ENCODE measurements around the gene LRRC66.
A peak's percentile ranks its signal among the peaks of the same experiment; 100 is the strongest.

Gene LRRC66, protein sequence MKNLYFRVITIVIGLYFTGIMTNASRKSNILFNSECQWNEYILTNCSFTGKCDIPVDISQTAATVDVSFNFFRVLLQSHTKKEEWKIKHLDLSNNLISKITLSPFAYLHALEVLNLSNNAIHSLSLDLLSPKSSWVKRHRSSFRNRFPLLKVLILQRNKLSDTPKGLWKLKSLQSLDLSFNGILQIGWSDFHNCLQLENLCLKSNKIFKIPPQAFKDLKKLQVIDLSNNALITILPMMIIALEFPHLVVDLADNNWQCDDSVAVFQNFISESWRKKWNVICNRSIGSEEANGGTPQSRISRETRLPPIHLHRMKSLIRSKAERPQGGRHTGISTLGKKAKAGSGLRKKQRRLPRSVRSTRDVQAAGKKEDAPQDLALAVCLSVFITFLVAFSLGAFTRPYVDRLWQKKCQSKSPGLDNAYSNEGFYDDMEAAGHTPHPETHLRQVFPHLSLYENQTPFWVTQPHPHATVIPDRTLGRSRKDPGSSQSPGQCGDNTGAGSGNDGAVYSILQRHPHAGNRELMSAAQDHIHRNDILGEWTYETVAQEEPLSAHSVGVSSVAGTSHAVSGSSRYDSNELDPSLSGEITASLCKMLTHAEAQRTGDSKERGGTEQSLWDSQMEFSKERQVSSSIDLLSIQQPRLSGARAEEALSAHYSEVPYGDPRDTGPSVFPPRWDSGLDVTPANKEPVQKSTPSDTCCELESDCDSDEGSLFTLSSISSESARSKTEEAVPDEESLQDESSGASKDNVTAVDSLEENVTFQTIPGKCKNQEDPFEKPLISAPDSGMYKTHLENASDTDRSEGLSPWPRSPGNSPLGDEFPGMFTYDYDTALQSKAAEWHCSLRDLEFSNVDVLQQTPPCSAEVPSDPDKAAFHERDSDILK

DNA sequence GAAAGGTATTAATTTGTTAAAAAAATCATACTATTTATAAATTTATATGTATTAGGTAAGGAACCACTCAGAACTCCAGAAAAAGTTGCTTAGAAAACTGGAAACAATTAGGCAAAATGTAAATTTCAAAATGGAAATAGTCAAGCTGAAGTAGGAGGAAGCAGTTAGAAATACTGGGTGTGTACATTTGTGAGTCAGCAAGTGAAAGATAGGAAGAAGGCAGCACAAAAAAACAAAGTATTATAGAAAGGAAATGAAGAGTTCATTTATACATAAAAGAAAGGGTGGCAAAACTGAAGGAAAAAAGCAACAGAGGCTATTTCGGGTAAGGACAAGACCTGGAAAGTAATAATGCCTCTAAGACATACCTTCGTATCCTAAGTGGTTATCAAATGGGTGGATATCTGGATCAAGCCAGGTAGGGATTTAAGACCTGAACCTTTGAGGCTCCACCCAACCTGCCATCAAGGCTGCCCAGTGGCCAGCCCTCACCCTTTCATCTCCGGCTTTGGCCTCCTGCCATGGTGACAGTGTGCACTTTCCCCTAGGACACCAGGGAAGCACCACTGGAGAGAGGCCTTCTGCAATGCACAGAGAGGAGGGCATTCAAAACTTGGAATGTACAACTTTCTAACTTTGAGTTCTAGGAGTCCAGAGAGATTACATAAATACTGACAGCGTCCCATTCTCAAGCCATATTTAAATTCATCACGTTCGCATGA is at the start of gene LRRC66:
Gene LRRC66 (minus strand): TSS at position 428 of the 722 bp plus-strand sequence. CDS start 2,750 bp downstream, outside the sequence.
- Histone ChIP-seq H3K9ac (ENCODE audit: low read depth in 1 of 2, low read length in 2 of 2) (peak within 1 kb of the TSS; percentile 28 to 37), H3K36me3 (ENCODE audit: control insufficient read depth in 2 of 2, insufficient read depth in 2 of 2, low read length in 2 of 2) (peaks cover 6 to 10% of the 10 kb centered on the region in 2 donors), H3K4me1 (ENCODE audit: control insufficient read depth in 2 of 2, insufficient read depth in 2 of 2, low read length in 2 of 2) (peaks cover 6 to 22% of the 10 kb centered on the region in 2 donors), H3K9me3 (ENCODE audit: control insufficient read depth in 2 of 2, low read length in 2 of 2) (no peaks in the 10 kb centered on the region), H3K27ac (ENCODE audit: low read depth in 2 of 2, low read length in 2 of 2) (peak within 1 kb of the TSS; percentile 74 to 88), H3K27me3 (ENCODE audit: control insufficient read depth in 2 of 2, insufficient read depth in 2 of 2, low read length in 2 of 2) (no peaks in the 10 kb centered on the region), H3K4me3 (ENCODE audit: low read length in 2 of 2) (peak within 1 kb of the TSS; percentile 52 to 62)

DNA sequence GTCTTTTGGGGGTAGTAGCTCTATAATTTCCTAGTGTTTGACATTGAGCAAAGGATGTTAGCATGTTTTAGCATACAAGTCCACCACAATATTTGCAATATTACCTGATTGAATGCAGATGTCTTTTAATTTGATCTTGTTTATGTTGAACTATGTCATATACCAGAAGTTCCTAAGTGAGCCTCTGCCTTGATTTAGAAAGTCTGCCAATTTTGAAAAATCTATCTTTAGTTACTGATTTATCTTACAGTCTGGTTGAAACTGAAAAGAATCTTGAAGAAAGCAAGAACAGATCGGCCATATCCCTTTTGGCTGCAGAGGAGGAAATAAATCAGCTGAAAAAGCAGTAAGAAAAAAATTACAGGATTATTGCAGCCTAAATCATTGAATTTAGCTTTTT is 49.4 kb upstream of the LRRC66 start:
- Histone ChIP-seq H3K27me3 (ENCODE audit: control insufficient read depth in 2 of 2, insufficient read depth in 2 of 2, low read length in 2 of 2) (no peaks in the 10 kb centered on the region), H3K9me3 (ENCODE audit: control insufficient read depth in 2 of 2, low read length in 2 of 2) (no peaks in the 10 kb centered on the region), H3K27ac (ENCODE audit: low read depth in 2 of 2, low read length in 2 of 2) (no peak overlapping the region), H3K9ac (ENCODE audit: low read depth in 1 of 2, low read length in 2 of 2) (no peak overlapping the region), H3K36me3 (ENCODE audit: control insufficient read depth in 2 of 2, insufficient read depth in 2 of 2, low read length in 2 of 2) (no peaks in the 10 kb centered on the region), H3K4me1 (ENCODE audit: control insufficient read depth in 2 of 2, insufficient read depth in 2 of 2, low read length in 2 of 2) (no peaks in the 10 kb centered on the region), H3K4me3 (ENCODE audit: low read length in 2 of 2) (no peak overlapping the region)

DNA sequence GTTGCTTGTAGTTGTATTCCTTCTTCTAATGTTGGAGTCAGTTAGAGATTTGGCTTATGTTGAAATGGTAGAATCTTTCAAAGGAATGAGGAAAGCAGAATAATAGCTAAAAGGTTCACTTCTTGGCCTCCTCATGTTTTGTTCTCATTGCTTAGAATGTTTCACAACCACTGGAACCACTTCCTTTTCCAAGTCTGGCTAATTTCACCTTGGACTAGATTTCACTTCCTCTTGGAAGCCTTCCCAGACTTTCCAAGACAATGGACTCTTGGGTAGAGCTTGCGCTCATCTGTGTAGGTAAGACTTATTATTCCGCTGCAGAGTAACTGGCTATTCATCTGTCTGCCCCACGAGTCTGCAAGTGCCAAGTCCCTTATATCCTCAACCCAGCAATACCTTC is 39.2 kb upstream of the LRRC66 start:
- peak overlapping the region in 1 of 2 donors; percentile 59 for H3K27ac ChIP-seq (ENCODE audit: low read depth in 2 of 2, low read length in 2 of 2)
- H3K9me3 ChIP-seq (ENCODE audit: control insufficient read depth in 2 of 2, low read length in 2 of 2) = no peaks in the 10 kb centered on the region
- no peaks in the 10 kb centered on the region for H3K36me3 ChIP-seq (ENCODE audit: control insufficient read depth in 2 of 2, insufficient read depth in 2 of 2, low read length in 2 of 2)
- H3K4me1 ChIP-seq (ENCODE audit: control insufficient read depth in 2 of 2, insufficient read depth in 2 of 2, low read length in 2 of 2) = peaks cover 4% of the 10 kb centered on the region in 2 donors
- H3K4me3 ChIP-seq (ENCODE audit: low read length in 2 of 2) = no peak overlapping the region
- H3K9ac ChIP-seq (ENCODE audit: low read depth in 1 of 2, low read length in 2 of 2) = no peak overlapping the region
- H3K27me3 ChIP-seq (ENCODE audit: control insufficient read depth in 2 of 2, insufficient read depth in 2 of 2, low read length in 2 of 2) = no peaks in the 10 kb centered on the region

DNA sequence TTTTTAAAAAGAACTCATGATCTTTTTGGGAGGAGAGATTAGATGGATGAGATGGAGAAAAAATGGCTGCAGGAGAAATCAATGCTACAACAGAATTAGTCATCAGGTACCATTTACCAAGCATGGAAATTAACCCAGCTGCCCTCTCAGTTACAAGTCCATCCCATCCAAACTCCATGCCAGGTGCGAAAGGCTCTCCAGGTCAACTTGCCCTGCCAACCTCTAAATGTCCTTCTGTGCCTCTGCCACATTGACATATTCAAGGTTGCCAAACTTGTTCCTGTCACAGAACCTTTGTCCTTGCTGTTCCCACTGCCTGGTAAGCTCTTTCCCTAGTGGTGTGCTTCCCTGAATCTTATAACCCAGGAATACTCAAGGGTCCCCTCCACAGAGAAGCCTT is 38.1 kb upstream of the LRRC66 start:
- Histone ChIP-seq H3K27me3 (ENCODE audit: control insufficient read depth in 2 of 2, insufficient read depth in 2 of 2, low read length in 2 of 2) (no peaks in the 10 kb centered on the region), H3K9me3 (ENCODE audit: control insufficient read depth in 2 of 2, low read length in 2 of 2) (no peaks in the 10 kb centered on the region), H3K4me1 (ENCODE audit: control insufficient read depth in 2 of 2, insufficient read depth in 2 of 2, low read length in 2 of 2) (peaks cover 4% of the 10 kb centered on the region in 2 donors), H3K36me3 (ENCODE audit: control insufficient read depth in 2 of 2, insufficient read depth in 2 of 2, low read length in 2 of 2) (no peaks in the 10 kb centered on the region), H3K9ac (ENCODE audit: low read depth in 1 of 2, low read length in 2 of 2) (no peak overlapping the region), H3K4me3 (ENCODE audit: low read length in 2 of 2) (no peak overlapping the region), H3K27ac (ENCODE audit: low read depth in 2 of 2, low read length in 2 of 2) (no peak overlapping the region)

DNA sequence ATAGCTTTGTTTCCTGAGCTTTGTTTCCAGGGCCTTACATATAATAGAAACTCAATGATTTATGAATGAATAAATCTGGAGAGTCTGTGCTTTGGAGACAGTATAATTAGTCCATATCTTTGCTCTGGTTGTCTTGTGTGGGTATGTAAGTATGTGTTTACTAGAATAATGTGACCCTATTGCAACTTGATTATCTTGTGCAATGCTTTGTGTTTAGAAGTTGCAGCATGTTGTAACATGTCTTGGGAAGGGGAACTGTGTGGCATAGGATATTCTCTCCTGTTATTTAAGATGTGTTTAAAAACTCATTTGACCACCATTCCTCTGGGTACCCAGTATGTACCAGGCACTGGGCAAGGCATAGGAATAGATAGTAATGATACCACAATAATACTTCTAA is 37.0 kb upstream of the LRRC66 start:
- H3K27me3 ChIP-seq (ENCODE audit: control insufficient read depth in 2 of 2, insufficient read depth in 2 of 2, low read length in 2 of 2) = no peaks in the 10 kb centered on the region
- H3K4me3 ChIP-seq (ENCODE audit: low read length in 2 of 2) = no peak overlapping the region
- H3K4me1 ChIP-seq (ENCODE audit: control insufficient read depth in 2 of 2, insufficient read depth in 2 of 2, low read length in 2 of 2) = peaks cover 6 to 10% of the 10 kb centered on the region in 2 donors
- no peaks in the 10 kb centered on the region for H3K36me3 ChIP-seq (ENCODE audit: control insufficient read depth in 2 of 2, insufficient read depth in 2 of 2, low read length in 2 of 2)
- H3K27ac ChIP-seq (ENCODE audit: low read depth in 2 of 2, low read length in 2 of 2) = no peak overlapping the region
- no peaks in the 10 kb centered on the region for H3K9me3 ChIP-seq (ENCODE audit: control insufficient read depth in 2 of 2, low read length in 2 of 2)
- H3K9ac ChIP-seq (ENCODE audit: low read depth in 1 of 2, low read length in 2 of 2) = no peak overlapping the region

DNA sequence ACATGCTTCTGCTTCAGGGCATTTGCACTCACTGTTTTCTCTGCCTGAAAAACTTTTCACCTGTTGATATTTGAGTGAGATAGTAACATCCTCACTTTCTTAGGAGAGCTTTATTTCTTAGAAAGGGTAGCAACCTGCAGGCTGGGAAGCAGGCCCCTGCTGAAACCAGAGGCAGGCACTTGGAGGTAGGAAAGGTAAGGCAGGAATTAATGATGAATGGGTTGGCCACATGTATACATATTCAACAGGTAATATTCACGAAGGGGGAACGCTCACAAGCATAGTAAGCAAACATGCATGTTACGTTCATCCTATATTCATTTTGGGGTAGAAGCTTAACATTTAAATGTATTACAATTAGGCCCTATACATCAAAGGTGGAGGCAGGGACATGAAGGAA is 34.1 kb upstream of the LRRC66 start:
- Histone ChIP-seq H3K36me3 (ENCODE audit: control insufficient read depth in 2 of 2, insufficient read depth in 2 of 2, low read length in 2 of 2) (no peaks in the 10 kb centered on the region), H3K4me3 (ENCODE audit: low read length in 2 of 2) (no peak overlapping the region), H3K9me3 (ENCODE audit: control insufficient read depth in 2 of 2, low read length in 2 of 2) (no peaks in the 10 kb centered on the region), H3K27ac (ENCODE audit: low read depth in 2 of 2, low read length in 2 of 2) (no peak overlapping the region), H3K27me3 (ENCODE audit: control insufficient read depth in 2 of 2, insufficient read depth in 2 of 2, low read length in 2 of 2) (no peaks in the 10 kb centered on the region), H3K4me1 (ENCODE audit: control insufficient read depth in 2 of 2, insufficient read depth in 2 of 2, low read length in 2 of 2) (peaks cover 6 to 14% of the 10 kb centered on the region in 2 donors), H3K9ac (ENCODE audit: low read depth in 1 of 2, low read length in 2 of 2) (no peak overlapping the region)

DNA sequence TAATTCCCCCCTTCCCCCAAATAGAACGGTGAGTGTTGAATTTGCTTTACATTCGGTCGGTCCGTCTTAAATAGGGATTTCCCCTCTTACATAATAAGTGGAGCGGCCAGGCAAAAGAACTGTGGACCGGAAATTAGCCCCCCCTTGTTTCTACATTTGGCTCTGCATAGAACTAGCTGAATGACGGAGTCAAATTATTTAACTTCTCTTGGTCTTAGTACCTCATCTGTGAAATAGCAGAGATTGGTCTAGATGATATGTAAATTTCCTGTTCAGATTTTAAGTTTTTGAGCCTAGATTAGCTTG is 32.3 kb upstream of the LRRC66 start:
- peak overlapping the region; percentile 27 to 59 for H3K27ac ChIP-seq (ENCODE audit: low read depth in 2 of 2, low read length in 2 of 2)
- H3K9ac ChIP-seq (ENCODE audit: low read depth in 1 of 2, low read length in 2 of 2) = peak overlapping the region in 1 of 2 donors; percentile 55
- H3K36me3 ChIP-seq (ENCODE audit: control insufficient read depth in 2 of 2, insufficient read depth in 2 of 2, low read length in 2 of 2) = no peaks in the 10 kb centered on the region
- H3K4me1 ChIP-seq (ENCODE audit: control insufficient read depth in 2 of 2, insufficient read depth in 2 of 2, low read length in 2 of 2) = peaks cover 2 to 10% of the 10 kb centered on the region in 2 donors
- peak overlapping the region; percentile 77 to 81 for H3K4me3 ChIP-seq (ENCODE audit: low read length in 2 of 2)
- H3K27me3 ChIP-seq (ENCODE audit: control insufficient read depth in 2 of 2, insufficient read depth in 2 of 2, low read length in 2 of 2) = no peaks in the 10 kb centered on the region
- H3K9me3 ChIP-seq (ENCODE audit: control insufficient read depth in 2 of 2, low read length in 2 of 2) = no peaks in the 10 kb centered on the region

DNA sequence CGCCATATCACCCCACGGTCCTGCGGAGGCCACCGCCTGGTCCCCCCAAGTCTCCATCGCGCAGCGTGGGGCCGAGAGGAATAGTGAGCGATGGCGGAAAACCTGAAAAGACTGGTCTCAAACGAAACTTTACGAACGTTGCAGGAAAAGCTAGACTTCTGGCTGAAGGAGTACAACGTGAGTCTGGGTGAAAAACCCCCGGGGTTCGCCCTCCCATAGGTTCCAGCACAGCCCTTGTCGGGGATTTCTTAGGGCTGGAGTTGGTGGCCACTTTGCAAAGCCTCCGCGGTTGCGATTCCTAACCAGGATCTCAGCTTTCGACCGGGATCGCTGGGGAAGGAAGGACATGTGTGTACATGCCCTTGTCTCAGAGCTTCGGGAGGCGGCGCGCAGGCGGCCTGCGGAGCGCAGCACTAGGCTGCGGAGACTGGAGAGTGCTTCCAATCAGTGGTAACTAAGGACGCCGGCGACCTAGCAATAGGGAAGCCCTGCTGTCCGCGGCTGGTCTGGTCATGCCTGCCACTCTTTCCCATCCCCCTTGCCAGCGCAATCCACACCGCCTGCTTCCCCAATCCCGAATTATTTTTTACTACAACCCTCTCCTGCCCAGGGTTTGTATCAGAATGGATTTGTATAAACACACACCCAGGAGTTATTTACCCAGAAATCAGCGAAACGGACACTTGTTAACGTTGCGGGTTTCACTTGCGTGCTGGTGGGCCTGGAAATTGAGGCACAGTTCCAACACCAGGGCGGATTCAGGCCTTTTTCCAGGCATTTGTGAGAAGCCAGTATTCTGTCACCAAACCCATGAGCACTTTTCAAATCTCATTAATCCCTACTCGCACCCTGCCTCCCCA is 31.7 kb upstream of the LRRC66 start:
- Histone ChIP-seq H3K36me3 (ENCODE audit: control insufficient read depth in 2 of 2, insufficient read depth in 2 of 2, low read length in 2 of 2) (no peaks in the 10 kb centered on the region), H3K9ac (ENCODE audit: low read depth in 1 of 2, low read length in 2 of 2) (peak overlapping the region; percentile 55 to 74), H3K9me3 (ENCODE audit: control insufficient read depth in 2 of 2, low read length in 2 of 2) (no peaks in the 10 kb centered on the region), H3K27me3 (ENCODE audit: control insufficient read depth in 2 of 2, insufficient read depth in 2 of 2, low read length in 2 of 2) (no peaks in the 10 kb centered on the region), H3K4me3 (ENCODE audit: low read length in 2 of 2) (peak overlapping the region; percentile 77 to 81), H3K4me1 (ENCODE audit: control insufficient read depth in 2 of 2, insufficient read depth in 2 of 2, low read length in 2 of 2) (peaks cover 2 to 12% of the 10 kb centered on the region in 2 donors), H3K27ac (ENCODE audit: low read depth in 2 of 2, low read length in 2 of 2) (peak overlapping the region; percentile 27 to 59)

DNA sequence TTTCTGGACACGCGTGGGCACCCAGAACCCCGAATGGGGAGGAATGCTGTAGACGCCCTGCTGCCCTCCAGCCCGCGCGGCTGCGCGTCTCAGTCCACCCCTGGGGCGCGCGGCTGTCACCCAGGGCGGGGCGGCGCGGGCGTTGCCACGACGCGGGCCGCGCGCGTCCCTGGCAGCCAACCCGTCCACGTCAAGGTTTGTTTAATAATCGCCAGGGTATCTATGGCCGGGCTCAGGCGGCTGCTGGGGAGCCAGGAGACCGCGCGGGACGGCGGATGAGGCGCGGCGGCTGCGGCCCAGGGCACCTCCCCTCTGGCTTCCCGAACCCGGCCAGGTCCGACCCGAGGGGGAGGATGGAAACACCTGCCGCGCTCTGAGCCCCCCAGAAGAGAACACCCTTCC is 31.1 kb upstream of the LRRC66 start, which contains the start of gene SPATA18:
Gene SPATA18 (plus strand): TSS at position 92 of the 402 bp plus-strand sequence. CDS start 401 bp downstream, outside the sequence.
- Histone ChIP-seq H3K4me3 (ENCODE audit: low read length in 2 of 2) (peak within 1 kb of the TSS; percentile 77 to 81), H3K27me3 (ENCODE audit: control insufficient read depth in 2 of 2, insufficient read depth in 2 of 2, low read length in 2 of 2) (no peaks in the 10 kb centered on the region), H3K4me1 (ENCODE audit: control insufficient read depth in 2 of 2, insufficient read depth in 2 of 2, low read length in 2 of 2) (peaks cover 2 to 12% of the 10 kb centered on the region in 2 donors), H3K9me3 (ENCODE audit: control insufficient read depth in 2 of 2, low read length in 2 of 2) (no peaks in the 10 kb centered on the region), H3K27ac (ENCODE audit: low read depth in 2 of 2, low read length in 2 of 2) (peak within 1 kb of the TSS; percentile 27 to 59), H3K9ac (ENCODE audit: low read depth in 1 of 2, low read length in 2 of 2) (peak within 1 kb of the TSS; percentile 55 to 74), H3K36me3 (ENCODE audit: control insufficient read depth in 2 of 2, insufficient read depth in 2 of 2, low read length in 2 of 2) (no peaks in the 10 kb centered on the region)
